G401.6 (cell line): ENCODE measurements around the gene DOC2A.

Source experiments
- FAIRE-seq: peaks from 2 replicates; lab custom pipeline; 2012; peaks lifted over from hg19 to GRCh38; lab: Jason Lieb, UNC

Gene DOC2A

DNA sequence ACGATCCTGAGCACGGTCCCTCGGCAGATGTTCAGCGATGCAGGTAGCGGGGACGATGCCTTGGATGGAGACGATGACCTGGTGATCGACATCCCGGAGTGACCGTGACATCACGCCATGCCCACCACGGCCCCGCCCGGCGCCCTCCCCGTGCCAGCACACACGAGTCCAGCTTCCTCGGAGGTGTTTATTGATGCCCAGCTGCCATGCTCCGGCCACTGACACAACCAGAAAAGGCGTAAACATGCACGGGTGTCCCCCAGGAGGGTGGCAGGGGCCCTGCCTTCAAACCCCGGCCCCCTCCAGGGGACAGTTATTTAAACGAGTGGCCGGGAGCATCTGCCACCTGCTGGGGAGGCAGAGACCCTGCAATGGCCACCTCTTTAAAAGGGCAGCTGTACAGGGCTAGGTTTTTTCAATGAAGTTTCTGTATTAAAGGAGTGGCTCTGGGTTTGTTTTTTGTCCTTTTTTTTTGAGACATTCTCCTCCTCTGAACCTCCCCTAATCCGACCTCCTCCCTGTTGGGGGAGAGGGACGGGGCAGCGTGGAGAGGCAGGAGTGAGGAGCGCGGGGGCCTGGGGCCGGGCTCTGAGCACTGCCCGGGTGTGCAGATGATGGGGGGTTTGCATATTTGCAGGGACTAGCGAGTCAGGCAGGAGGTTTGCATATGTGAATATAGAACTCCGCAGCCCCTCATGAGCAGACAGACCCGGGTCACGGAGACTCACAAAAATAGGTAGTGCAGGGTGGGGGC lies 5.3 kb downstream of the DOC2A start:
- FAIRE-seq = peak; percentile 82

DNA sequence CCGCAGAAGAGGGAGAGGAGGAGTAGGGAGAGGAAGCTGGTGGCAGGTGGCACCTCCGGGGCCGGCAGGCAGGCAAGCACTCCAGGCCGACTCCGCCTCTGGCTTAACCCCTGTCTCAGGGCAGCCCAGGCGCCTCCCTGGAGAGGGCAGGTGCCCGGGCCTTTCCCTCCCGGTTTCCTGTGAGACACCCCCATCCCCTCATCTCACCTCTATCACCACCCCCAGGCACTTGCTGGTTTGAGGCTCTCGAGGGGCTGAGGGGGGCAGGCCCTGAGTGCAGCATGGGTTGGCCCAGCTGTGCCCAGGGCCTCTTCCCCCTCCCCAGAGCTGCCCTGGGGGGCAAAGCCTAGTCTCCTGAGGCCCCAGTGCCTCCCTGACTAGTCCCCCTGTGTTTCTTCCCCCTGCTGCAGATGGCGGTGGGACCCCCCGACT lies 6.0 kb downstream of the DOC2A start:
- no peak for FAIRE-seq

DNA sequence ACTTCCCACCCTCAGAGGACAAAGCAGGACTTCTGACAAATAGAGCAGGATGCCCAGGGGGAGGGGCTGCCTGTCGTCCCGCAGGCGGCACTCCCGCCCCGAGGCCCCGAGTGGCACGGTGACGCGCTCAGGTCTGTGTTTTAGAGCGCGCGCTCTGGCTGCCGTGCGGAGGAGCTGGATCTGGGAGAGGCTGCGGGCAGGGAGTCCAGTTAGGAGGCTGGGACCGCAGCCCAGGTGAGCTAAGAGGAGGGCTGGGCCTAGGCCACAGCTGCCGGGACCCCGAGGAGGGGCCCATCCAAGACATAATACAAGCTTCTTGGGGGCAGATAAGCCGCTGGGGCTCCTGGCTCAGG lies 6.4 kb downstream of the DOC2A start:
- no peak for FAIRE-seq

DNA sequence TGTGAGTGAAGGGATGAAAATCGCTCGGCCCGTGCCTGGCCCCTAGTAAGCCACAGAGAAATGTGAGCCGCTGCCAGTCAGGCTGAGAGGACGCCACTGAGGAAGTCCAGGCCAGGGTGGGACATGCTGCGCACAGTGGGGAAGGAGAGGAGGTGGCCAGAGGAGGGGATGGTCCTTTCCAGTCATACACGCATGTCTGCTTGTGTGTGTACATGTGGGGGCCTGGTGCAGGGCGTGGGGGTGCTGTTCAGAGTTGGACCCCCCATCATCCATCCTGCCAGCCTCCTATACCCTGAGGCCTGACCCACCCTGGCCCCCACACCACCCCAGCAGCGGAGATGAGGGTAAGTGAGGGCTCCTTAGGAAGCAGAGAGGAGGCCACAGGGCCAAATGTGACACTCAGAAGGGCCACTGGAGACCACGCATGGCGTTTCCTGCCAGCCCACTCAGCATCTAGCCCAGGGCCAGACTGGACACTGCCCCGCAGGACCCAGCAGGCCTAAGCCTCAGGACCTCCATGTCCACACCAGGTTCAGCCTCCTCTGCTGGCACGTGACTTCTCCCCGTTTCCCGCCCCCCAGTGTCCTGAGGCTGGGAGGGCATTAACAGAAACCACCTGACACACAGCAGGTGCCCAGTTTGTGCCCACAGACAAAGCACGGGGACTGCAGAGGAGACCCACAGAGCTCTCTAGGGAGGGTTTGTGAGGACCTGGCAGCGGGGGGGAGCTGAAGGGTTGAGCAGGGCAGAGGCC lies 7.0 kb downstream of the DOC2A start:
- no peak for FAIRE-seq

DNA sequence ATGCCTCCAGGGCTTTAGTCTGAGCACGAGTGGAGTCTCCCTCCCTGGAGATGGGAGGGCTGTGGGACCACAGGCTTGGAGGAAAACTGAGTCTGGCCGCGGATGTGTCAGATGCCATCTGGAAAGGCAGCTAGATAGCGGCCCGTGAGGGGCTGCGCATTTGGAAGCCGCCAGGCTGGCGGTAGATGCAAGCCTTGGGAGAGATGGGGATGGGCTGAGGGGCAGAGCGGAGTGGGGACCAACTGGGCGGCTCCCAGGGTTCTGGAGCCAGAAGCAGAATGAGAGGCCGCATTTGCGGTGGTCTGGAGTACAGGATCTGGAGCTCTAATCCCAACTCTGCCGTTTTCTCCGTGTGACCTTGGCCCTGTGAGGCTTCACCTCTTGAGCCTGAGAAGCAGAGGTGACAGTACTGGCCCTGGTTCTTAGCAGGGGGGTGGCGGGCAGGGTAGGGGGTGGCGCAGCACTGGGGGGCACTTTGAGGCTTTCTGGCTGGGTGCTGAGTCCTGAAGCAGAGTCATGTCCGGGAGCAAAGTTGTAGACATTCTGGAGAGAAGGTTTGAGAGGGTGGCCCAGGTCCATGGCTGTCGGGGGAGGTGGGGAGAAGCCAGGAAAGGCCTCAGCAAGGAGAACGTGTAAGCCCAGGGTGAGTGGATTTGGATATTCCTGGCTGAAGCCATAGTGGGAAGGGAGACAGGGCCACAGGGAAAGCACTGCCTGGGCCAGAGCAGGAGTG lies 8.0 kb downstream of the DOC2A start:
- no peak for FAIRE-seq

DNA sequence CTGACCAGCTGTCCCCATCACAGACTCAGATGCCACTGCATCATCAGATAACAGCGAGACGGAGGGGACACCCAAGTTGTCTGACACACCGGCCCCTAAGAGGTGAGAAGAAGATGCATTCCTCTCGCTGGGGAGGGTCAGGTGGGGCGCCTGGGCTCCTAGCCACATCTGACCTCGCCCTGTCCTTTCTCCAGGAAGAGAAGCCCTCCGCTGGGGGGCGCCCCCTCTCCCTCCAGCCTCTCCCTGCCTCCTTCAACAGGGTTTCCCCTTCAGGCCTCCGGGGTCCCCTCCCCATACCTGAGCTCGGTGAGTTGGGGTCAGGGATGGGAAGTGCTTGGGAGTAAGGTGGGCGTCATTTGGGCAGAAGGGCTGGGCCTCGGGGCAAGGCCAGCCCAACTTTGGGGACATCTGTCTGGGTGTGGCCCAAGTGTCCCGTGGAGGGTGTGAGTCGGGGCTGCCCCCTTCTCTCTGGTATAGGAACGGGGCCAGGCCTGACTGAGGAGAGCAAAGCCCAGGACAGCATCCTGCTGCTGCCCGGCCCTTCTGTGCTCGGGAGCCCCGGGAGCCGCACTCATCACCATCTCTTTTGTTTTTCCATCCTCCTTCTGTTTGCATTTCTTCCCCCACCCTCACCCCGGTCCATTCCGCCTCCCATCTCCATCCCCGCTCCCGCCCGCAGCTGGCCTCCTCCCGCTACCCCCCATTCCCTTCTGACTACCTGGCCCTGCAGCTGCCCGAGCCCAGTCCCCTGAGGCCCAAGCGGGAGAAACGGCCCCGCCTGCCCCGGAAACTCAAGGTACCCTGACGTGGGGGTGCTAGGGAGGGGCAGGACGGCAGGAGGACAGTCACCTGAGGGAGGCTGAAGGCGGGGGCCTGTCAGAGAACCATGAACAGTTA lies 9.8 kb downstream of the DOC2A start:
- FAIRE-seq = no peak

DNA sequence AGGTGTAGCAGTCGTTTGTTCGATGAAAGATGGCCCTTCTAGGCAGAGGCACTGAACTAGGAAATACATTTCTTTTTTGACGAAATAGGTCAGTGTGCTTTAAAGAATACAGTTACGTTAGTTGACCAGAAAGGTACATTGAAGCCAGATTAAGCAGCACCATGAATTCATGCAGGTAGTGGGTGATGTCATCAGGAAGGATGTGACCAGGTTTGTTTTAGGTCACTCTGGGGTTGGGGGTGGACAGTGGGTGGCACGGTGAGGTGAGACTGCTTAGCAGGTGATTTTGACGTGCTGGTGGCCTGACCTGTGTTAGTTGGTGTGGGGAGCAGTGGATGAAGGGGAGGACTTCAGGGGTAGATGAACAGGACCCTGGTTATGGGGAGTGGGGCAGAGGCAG lies 11.2 kb downstream of the DOC2A start:
- no peak for FAIRE-seq

DNA sequence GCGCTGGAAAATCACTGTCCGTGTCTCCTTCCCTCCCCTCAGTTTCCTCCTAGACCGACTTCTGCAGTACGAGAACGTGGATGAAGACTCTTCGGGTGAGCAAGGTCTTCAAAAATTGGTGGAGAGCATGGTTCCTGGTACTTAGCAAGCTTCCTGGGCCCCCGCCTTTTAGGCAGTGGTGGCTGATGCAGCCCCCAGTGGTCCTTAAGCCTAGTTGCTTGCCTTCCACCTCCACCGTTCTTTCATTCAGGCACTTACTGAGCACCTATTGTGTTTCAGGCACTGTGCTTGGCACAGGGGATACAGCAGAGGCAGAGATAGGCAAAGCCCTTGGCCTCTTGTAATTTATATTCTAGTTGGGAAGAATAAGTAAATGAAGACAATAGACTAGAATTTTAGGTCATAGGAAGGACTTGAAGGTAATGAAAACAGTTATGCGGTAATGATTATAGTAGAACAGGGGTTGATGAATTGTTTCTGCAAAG lies 14.0 kb downstream of the DOC2A start:
- no peak for FAIRE-seq

DNA sequence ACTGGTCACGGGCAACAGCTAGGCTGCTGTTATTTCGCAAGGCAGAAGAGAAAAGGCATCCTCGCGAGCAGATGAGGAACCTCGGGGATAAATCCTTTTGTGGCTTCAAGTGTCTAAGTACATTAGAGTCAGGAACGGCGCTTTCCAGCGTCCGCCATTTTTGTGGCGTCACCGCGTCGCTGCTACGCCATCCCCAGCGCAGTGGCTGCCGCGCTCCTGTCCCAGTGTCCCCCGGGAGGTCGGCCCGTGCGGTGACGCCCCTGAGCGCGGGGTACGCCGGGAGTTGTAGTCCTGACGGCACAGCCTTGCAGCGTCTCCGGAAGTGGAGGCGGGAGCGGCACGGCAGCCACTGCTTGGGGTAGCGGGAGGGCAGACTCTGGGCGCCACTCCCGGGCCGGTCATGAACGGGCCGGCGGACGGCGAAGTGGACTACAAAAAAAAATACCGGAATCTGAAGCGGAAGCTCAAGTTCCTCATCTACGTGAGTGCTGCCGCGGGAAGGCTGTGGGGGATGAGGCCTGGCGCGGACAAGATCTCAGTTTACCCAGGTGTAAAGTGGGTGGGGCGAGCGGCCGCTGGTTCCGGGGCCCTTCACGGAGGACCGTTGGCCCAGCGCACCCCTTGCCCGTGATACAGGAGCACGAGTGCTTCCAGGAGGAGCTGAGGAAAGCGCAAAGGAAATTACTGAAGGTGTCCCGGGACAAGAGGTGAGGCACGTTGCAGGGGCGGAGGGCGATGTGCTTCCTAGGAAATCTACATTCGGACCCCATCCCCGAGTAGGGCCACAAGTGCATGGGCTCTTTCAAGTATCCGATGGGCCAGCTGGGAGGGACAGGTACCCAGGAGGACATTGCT lies 14.7 kb downstream of the DOC2A start, which contains the start of gene INO80E:
TSS of gene INO80E (plus strand) at position 331 of the 855 bp plus-strand sequence. CDS start at position 401, 70 bp downstream.
- peak; percentile 94 for FAIRE-seq

DNA sequence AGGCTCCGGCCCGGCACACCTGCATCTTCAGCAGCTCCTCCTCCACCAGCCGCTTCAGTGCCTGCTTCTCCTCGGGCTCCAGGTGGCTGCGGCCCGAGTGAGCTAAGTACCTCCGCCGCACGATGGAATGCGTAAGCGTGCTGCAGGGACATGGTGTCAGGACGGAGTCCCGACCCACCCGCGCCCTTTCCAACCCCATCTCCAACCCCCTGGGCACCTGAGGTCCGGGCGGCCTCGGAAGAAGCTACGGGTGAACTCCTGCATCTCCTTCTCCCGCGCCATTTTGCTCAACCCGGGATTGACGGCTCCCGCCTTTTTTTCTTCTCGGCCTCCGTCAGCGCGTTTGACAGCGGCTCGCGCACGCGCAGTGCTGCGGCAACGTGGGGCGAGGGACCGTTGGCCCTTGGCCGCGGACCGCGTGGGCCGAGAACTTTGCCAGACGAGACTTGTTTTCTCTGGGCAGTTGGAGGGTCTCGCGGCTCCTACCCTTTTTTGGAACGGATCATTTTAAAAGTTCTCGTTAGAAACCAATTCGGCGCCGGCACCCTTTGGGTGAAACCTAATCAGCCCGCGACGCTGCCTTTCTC lies 15.4 kb downstream of the DOC2A start, which contains the start of gene HIRIP3:
TSS of gene HIRIP3 (minus strand) at position 294 of the 587 bp plus-strand sequence. CDS start at position 282, 12 bp downstream.
- no peak for FAIRE-seq

DNA sequence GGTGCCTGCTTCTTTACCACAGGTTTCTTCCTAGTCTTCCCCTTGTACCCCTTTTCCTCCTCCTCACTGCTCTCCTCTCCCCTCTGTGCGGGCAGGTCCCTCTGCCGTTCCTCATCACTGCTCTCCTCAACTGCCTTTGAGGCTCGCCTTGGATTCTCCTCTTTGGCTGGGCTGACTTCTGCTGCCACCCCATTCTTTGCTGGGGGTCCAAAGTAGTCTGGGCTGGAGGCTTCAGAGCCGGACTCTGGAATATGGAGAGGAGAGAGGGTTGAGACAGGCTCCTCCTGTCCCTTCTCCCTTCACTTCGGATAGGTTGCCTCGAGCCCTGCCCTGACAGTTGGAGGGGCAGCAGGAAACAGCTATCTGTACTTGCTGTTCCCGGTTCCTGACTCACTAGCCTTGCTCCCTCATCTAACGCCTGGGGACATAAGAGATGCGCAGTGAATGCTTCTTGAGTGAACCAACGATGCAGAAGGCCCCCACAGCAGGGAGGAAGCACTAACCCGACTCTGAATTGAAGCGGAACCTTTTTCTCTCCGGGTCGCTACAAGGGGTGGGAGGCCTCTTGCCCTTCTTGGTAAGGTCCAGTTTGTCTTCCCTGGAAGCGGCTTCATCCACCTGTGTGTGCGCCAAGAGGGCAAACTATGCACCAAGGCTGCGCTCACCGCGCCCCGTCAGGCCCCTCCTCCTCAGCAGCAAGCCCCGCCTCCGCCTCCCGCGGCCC lies 16.1 kb downstream of the DOC2A start:
- FAIRE-seq = no peak

DNA sequence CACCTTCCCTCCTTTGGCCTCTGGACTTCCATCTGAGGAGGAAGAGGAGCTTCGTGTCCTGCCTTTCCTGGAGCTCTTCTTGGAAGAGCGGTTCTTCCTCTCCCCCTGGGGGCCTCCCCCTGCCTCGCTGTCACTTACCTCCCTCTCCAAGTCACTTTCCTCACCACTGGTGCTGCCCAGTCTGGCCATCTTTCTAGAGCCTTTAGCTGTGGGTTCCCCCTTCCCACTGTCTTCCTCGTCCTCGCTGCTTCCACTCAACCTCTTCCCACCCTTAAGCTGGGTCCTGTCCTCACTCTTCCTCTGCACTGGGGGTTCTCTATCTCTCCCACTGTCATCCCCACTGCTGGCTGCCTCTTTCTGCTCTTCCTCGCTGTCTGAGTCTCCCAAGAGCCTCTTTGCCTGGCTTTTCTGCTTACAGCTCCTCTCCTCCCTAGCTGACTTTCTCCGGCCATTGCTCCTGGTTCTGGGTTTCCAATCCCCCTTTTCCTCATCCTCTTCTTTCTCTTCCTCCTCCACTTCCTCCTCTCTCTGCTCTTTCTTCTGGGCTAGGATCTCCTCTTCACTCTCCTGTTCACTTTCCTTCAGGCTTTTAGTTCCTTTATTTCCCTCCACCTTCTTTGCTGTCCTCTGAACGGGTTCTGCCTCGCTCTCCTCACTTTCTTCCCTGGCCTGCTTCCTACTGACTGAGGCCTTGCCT lies 16.8 kb downstream of the DOC2A start:
- no peak for FAIRE-seq

DNA sequence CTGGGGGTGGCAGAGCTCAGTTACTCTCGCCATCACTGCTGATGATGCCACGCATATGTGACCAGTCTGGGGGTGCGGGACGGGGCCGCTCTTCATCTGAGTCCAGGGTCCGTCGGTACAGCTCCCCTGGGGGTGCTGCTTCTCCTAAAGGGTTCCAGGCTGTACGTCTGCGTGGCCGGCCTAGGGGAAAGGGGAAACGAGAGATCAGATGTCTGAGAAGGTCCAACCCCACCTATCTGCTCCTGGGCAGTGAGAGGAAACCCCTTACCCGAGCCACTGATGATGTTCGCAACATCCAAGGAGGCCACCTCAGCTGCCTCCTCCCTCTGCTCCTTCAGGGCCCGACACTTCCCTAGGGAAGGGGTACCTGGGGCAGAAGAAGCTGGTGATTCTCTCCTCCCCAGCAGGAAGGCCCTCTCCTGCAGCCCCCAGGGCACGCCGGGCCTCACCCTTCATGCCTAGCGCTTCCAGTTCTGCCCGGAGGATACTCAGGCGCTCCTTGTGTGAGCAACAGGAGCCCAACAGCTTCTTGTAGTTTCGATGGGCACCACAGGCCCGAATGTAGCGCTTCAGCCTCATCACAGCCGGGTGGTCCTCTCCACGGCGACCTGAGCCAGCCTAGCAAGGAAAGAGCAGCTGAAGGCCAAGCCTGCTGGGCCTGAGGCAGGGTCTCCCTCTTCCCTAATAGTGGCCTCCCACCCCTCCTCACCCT lies 17.5 kb downstream of the DOC2A start:
- no peak for FAIRE-seq

DNA sequence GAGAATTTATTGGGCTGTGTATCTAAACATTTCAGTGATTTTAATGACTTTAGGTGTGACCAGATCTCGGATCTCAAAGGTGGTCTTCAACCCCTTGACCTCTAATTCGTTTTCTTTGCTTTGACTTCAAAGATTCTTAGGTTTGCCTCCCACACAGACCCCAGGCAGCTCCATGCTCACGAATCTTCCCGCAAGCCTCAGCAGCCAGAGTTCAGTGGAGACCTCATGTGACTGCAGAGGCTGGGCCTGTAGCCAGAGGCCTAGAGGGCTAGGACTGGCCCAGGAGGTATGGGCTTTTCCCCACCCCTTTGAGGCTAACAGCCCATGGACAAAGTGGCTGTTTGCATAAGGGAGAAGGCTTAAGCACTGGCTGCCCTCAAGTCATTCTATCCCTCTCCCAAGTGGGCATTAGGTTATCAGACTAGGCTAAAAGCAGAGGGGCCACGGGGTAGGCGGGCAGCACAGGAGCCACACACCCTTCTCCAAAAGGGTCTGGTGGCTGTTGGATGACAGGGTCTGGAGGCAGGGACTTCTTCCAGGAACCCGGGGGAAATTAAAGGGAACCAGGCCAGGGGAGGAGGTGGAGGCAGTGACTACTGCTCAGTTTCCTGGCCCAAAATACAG lies 18.4 kb downstream of the DOC2A start:
- no peak for FAIRE-seq

DNA sequence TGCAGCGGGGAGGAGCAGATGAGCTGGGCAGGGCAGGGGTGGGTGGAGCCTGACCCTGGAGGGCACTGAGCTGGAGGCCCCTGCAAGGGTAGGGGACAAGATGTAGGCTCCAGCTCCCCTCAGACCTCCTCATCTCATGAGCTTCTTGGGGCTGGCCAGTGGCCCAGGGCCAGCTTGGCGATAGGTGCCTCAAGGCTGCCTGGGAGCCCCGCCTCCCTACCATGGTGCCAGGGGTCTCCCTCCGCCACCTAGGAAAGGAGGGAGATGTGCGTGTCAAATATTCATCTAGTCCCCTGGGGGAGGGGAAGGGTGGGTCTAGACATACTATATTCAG lies 19.3 kb downstream of the DOC2A start:
- no peak for FAIRE-seq

DNA sequence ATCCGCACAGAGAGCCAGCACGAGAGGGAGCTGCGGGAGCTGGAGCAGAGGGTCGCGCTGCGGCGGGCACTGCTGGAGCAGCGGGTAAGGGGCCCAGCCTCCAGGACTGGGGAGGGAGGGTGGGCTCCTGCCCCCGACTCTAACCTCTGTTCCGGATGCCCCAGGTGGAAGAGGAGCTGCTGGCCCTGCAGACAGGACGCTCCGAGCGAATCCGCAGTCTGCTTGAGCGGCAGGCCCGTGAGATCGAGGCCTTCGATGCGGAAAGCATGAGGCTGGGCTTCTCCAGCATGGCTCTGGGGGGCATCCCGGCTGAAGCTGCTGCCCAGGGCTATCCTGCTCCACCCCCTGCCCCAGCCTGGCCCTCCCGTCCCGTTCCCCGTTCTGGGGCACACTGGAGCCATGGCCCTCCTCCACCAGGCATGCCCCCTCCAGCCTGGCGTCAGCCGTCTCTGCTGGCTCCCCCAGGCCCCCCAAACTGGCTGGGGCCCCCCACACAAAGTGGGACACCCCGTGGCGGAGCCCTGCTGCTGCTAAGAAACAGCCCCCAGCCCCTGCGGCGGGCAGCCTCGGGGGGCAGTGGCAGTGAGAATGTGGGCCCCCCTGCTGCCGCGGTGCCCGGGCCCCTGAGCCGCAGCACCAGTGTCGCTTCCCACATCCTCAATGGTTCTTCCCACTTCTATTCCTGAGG lies 19.8 kb downstream of the DOC2A start:
- no peak for FAIRE-seq

DNA sequence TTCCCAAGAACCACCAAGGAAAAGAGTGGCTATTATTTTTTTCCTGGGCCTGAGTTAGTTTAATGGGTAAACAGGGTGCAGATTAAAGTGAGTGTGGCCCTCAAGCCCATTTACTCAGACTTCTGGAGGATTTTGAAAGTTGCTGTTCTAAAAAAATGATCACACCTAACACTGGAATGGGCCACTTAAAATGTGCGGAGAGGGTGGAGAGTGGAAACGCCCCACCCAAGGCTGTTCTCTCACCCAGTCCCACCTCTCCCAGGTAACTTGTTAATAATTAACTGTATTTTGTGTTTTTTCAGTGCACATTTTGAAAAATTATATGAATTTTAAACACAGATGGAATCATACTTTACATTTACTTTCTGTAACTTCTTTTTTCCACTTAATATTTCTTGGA lies 20.8 kb downstream of the DOC2A start:
- FAIRE-seq = no peak
